ENCODE results near the gene ACP5.
"Not testable (repeated sequence)": the region's sequence is repeated elsewhere in the genome, so short reads cannot be mapped to it uniquely, and the experiment has no call there.

Gene ACP5

GRCh38 chr19:11576227-11576626 is 1.2 kb downstream of the ACP5 start (continued):
- TF ChIP-seq, protein P1, sequence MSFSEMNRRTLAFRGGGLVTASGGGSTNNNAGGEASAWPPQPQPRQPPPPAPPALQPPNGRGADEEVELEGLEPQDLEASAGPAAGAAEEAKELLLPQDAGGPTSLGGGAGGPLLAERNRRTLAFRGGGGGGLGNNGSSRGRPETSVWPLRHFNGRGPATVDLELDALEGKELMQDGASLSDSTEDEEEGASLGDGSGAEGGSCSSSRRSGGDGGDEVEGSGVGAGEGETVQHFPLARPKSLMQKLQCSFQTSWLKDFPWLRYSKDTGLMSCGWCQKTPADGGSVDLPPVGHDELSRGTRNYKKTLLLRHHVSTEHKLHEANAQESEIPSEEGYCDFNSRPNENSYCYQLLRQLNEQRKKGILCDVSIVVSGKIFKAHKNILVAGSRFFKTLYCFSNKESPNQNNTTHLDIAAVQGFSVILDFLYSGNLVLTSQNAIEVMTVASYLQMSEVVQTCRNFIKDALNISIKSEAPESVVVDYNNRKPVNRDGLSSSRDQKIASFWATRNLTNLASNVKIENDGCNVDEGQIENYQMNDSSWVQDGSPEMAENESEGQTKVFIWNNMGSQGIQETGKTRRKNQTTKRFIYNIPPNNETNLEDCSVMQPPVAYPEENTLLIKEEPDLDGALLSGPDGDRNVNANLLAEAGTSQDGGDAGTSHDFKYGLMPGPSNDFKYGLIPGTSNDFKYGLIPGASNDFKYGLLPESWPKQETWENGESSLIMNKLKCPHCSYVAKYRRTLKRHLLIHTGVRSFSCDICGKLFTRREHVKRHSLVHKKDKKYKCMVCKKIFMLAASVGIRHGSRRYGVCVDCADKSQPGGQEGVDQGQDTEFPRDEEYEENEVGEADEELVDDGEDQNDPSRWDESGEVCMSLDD (tag by site-specific recombination; IDR thresholded peaks at IDR 0.05): no peak
- no peak for TF ChIP-seq ZNF571 (tag by site-specific recombination; IDR thresholded peaks at IDR 0.05)
- no peak for TF ChIP-seq GLI4 (tag by site-specific recombination; IDR thresholded peaks at IDR 0.05)
- TF ChIP-seq GLI2 (tag by site-specific recombination; IDR thresholded peaks at IDR 0.05; ENCODE audit: borderline replicate concordance, low read depth): no peak
- no peak for TF ChIP-seq ZNF335 (tag by site-specific recombination; conservative IDR thresholded peaks at IDR 0.05)
- TF ChIP-seq ZNF362 (tag by site-specific recombination; IDR thresholded peaks at IDR 0.05): no peak
- TF ChIP-seq ZNF626 (tag by site-specific recombination; IDR thresholded peaks at IDR 0.05): no peak
- TF ChIP-seq ZBTB48 (tag by site-specific recombination; IDR thresholded peaks at IDR 0.05): no peak

DNA sequence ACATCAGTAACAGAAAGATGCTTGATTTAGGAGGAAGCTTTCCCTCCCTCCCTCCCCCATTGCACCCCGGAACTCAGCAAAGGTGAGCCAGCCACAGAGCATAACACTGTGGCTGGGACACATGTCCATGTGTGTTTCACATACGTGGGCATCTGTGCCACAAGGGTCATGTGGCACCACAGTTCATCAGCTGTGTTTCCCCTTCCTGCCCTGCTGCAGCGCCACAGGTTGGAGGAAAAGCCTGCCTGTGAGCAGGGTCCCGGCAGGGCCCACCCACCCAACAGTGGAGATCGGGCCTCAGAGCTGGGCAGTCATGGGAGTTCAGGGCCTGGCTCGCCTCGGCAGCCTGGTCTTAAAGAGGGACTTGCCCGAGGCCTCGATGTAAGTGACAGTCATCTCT is 2.8 kb downstream of the ACP5 start:
- Histone ChIP-seq H3K36me3 (ENCODE audit: control insufficient read depth in 2 of 2, insufficient read depth in 1 of 2, low read length in 2 of 2) (no peaks in the 10 kb centered on the region), H3K9me3 (ENCODE audit: control insufficient read depth, insufficient read depth, low read depth, low read length) (no peaks in the 10 kb centered on the region), H3K4me1 (ENCODE audit: control insufficient read depth, insufficient read depth, low read length) (no peaks in the 10 kb centered on the region), H3K27ac (ENCODE audit: extremely low read depth, low read depth, low read length) (no peak overlapping the region), H3K4me3 (ENCODE audit: low read depth, low read length) (no peak overlapping the region)
- TF ChIP-seq, protein P2, sequence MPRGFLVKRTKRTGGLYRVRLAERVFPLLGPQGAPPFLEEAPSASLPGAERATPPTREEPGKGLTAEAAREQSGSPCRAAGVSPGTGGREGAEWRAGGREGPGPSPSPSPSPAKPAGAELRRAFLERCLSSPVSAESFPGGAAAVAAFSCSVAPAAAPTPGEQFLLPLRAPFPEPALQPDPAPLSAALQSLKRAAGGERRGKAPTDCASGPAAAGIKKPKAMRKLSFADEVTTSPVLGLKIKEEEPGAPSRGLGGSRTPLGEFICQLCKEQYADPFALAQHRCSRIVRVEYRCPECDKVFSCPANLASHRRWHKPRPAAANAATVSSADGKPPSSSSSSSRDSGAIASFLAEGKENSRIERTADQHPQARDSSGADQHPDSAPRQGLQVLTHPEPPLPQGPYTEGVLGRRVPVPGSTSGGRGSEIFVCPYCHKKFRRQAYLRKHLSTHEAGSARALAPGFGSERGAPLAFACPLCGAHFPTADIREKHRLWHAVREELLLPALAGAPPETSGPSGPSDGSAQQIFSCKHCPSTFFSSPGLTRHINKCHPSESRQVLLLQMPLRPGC (tag by site-specific recombination; IDR thresholded peaks at IDR 0.05): no peak
- no peak for TF ChIP-seq ZNF530 (tag by site-specific recombination; IDR thresholded peaks at IDR 0.05; ENCODE audit: low read depth)
- no peak for TF ChIP-seq ZNF10 (tag by site-specific recombination; IDR thresholded peaks at IDR 0.05)
- no peak for TF ChIP-seq ZNF266 (tag by site-specific recombination; IDR thresholded peaks at IDR 0.05; ENCODE audit: low read depth)
- no peak for TF ChIP-seq SP3 (tag by site-specific recombination; IDR thresholded peaks at IDR 0.05)
- TF ChIP-seq BCL11A (tag by site-specific recombination; IDR thresholded peaks at IDR 0.05; ENCODE audit: low read depth): no peak
- no peak for TF ChIP-seq ZBTB48 (tag by site-specific recombination; IDR thresholded peaks at IDR 0.05)
- no peak for TF ChIP-seq ZNF561 (tag by site-specific recombination; IDR thresholded peaks at IDR 0.05; ENCODE audit: borderline replicate concordance)
- TF ChIP-seq ZNF416 (tag by site-specific recombination; IDR thresholded peaks at IDR 0.05): no peak
- no peak for TF ChIP-seq YY2 (tag by site-specific recombination; IDR thresholded peaks at IDR 0.05)
- TF ChIP-seq ZNF433 (tag by site-specific recombination; IDR thresholded peaks at IDR 0.05; ENCODE audit: low read depth): no peak
- no peak for TF ChIP-seq ZNF626 (tag by site-specific recombination; IDR thresholded peaks at IDR 0.05)
- no peak for TF ChIP-seq SCRT2 (tag by site-specific recombination; IDR thresholded peaks at IDR 0.05)
- TF ChIP-seq ZEB2 (tag by site-specific recombination; IDR thresholded peaks at IDR 0.05): no peak
- TF ChIP-seq ZNF169 (tag by site-specific recombination; IDR thresholded peaks at IDR 0.05): no peak
- TF ChIP-seq, protein P3, sequence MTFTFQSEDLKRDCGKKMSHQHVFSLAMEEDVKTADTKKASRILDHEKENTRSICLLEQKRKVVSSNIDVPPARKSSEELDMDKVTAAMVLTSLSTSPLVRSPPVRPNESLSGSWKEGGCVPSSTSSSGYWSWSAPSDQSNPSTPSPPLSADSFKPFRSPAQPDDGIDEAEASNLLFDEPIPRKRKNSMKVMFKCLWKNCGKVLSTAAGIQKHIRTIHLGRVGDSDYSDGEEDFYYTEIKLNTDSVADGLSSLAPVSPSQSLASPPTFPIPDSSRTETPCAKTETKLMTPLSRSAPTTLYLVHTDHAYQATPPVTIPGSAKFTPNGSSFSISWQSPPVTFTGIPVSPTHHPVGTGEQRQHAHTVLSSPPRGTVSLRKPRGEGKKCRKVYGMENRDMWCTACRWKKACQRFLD (tag by site-specific recombination; IDR thresholded peaks at IDR 0.05): no peak
- no peak for TF ChIP-seq ZNF501 (tag by site-specific recombination; IDR thresholded peaks at IDR 0.05)
- TF ChIP-seq ZNF654 (tag by site-specific recombination; IDR thresholded peaks at IDR 0.05; ENCODE audit: low read depth): no peak
- TF ChIP-seq ZNF184 (tag by site-specific recombination; IDR thresholded peaks at IDR 0.05): no peak
- TF ChIP-seq ZNF202 (tag by site-specific recombination; IDR thresholded peaks at IDR 0.05; ENCODE audit: borderline replicate concordance): no peak
- CTCF ChIA-PET: interaction anchor here (1.3 to 1.4 kb wide), 2 partner anchors 12 to 14 kb away, joined by 3 to 5 read pairs; no protein-coding TSS in a partner anchor
- POLR2A ChIA-PET: no interaction called here

DNA sequence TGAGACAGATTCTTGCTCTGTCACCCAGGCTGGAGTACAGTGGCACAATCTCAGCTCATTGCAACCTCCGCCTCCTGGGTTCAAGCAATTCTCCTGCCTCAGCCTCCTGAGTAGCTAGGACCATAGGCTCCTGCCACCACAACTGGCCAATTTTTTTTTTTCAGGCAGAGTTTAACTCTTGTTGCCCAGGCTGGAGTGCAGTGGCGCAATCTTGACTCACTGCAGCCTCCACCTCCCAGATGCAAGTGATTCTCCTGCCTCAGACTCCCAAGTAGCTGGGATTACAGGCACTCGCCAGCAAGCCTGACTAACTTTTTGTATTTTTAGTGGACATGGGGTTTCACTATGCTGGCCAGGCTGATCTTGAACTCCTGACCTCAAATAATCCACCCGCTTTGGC is 3.7 kb downstream of the ACP5 start:
- POLR2A ChIA-PET; H3K9me3 ChIP-seq (ENCODE audit: control insufficient read depth, insufficient read depth, low read depth, low read length); H3K36me3 ChIP-seq (ENCODE audit: control insufficient read depth in 2 of 2, insufficient read depth in 1 of 2, low read length in 2 of 2); H3K4me1 ChIP-seq (ENCODE audit: control insufficient read depth, insufficient read depth, low read length); H3K4me3 ChIP-seq (ENCODE audit: low read depth, low read length); H3K27ac ChIP-seq (ENCODE audit: extremely low read depth, low read depth, low read length): not testable (repeated sequence)
- CTCF ChIA-PET: interaction anchor here (1.3 to 1.8 kb wide), 3 partner anchors 11 to 13 kb away, joined by 3 to 7 read pairs (median 5); no protein-coding TSS in a partner anchor

GRCh38 chr19:11573354-11573753 is 4.1 kb downstream of the ACP5 start:
- CTCF ChIA-PET: interaction anchor here (1.8 kb wide), 1 partner anchor 13 kb away, joined by 7 read pairs; no protein-coding TSS in a partner anchor
- not testable (repeated sequence) for H3K36me3 ChIP-seq (ENCODE audit: control insufficient read depth in 2 of 2, insufficient read depth in 1 of 2, low read length in 2 of 2); H3K4me3 ChIP-seq (ENCODE audit: low read depth, low read length); H3K4me1 ChIP-seq (ENCODE audit: control insufficient read depth, insufficient read depth, low read length); H3K27ac ChIP-seq (ENCODE audit: extremely low read depth, low read depth, low read length); H3K9me3 ChIP-seq (ENCODE audit: control insufficient read depth, insufficient read depth, low read depth, low read length)
- POLR2A ChIA-PET: interaction anchor here (0.7 kb wide), 1 partner anchor 121 kb away, joined by 4 read pairs; no protein-coding TSS in a partner anchor
